GM19324 (cell line): ENCODE data around the gene DYNC1LI2.

Experiments used
- ATAC-seq: cut with Tn5 transposase; IDR thresholded peaks from one replicate; pipeline ENCODE4 v1.9.1; 2021; ENCODE audit warnings: mild to moderate bottlenecking, moderate library complexity; ENCODE audit not compliant: unreplicated experiment, low FRiP score

DYNC1LI2 gene

DNA sequence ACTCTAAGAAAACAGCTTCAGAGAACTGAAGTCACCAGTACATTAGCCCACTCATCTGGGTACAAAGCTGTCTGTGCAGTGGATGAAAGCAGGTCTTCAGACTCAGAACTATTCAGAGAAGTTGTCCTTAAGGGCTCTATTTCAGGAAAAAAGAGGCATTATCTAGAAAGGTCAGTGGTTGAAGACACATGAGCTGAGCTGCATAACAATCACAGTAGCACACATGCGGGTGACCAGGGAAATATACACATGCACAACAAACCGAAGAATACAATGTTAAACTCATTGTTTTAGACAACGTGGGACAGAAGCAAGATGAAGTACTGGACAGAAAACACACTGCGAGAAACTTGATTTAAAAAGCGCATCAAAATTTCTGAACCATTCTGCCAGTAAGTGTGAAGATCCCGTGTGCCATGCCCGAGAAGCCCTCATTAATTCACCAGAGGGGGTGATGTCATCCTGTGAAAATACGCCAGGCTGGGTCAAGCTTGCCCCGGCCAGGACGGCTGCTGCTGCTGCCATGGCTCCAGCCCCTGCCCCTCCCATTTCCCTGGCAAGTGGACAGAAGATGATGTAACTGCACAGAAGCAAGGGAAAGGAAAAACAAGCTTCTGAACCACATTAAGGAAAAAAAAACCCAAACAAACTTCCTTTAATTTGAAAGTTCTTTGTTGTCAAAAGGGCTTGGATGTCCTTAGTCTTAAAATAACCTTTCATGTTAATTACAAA, 10.1 kb downstream of the DYNC1LI2 start:
- ATAC-seq = no peak

DNA sequence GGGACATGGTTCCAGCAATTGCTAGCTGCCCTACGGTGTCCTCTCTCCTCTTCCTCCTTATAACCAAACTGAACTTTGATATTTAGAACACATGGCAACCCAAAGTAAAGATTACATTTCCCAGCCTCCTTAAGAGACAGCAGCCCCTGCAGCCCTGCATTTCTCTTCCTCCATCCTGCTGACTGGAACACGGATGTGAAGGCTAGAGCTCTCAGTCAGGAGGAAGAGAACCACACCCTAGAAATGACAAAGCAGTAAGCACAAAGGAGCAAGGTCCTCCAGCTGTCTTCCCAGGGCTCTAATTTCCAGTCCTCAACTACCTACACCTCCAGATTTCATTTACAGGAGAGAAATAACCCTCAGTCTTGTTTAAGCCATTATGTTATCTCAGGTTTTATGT, 10.9 kb downstream of the DYNC1LI2 start:
- ATAC-seq = no peak

DNA sequence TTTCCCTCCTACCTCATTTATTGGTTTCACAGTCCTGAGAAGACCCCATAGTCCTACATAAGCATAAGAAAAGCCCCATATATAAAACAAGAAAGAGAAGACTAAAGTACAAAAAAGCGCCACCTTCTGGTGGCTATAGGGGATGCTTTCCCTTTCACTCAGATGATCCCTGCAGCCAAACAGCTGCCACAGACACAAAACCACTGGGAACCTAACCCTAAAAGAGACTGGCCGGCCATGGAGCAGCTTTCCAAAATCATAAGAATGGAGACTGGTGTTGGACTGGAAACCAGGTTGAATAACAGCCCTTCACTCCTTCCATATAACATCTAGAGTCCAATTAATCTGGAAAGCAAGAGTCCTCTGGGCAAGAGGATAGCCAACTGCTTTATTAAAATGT, 11.4 kb downstream of the DYNC1LI2 start:
- ATAC-seq = no peak

DNA sequence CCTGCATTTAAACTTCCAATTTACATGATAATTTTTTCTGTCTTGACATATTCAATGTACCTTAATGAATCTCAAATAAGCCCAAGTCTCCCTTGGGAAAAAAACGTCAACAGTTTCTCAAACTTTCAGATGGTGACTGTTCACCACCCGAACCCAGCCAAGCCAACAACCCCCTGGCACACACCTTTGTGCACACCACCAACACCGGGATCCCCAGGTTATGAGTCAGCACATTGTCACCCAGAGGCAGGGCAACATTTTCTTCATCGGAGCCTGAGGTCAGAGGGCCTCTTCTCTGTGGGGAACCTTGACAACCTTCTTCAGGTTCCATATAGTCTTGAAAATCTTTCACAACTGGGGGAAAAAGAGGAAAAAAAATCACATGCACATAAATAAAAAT, 15.5 kb downstream of the DYNC1LI2 start:
- no peak for ATAC-seq

DNA sequence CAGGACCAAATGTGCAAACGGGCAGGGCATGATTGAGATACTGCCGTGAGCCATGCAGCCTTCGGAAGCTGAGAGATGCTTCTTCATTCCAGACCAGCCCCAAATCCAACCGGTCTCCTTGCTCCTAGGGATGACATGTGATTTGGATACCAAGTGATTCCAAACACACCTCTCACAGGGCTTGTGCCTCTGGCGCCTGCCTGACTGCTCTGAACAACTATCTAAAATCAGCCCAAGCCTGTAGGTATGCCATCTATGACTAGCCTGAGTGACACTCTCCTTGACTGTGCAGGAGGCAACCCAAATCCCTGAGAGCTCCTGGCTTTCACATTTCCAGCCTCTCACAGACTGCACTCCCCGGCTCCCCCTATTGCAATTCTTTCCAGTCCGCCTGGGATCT, 20.3 kb downstream of the DYNC1LI2 start:
- ATAC-seq = no peak

DNA sequence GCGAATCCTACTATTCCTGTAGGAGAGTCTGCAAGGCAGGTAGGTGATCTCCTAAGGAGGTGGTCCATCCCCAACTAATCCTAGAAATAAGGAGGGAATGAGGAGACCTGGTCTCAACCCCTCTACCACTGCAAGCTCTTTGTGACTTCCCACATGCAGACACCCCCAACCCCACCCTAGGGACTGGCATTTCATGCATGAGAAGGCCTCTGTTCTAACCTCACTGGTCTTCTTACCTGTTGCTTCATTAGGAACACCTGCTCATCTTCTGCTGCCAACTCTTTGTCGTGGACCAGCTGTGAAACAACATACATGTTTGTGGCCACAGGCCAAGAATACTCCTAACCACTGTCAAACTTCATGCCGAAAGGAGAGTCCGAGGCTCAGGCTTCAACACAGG, 22.6 kb downstream of the DYNC1LI2 start:
- no peak for ATAC-seq

DNA sequence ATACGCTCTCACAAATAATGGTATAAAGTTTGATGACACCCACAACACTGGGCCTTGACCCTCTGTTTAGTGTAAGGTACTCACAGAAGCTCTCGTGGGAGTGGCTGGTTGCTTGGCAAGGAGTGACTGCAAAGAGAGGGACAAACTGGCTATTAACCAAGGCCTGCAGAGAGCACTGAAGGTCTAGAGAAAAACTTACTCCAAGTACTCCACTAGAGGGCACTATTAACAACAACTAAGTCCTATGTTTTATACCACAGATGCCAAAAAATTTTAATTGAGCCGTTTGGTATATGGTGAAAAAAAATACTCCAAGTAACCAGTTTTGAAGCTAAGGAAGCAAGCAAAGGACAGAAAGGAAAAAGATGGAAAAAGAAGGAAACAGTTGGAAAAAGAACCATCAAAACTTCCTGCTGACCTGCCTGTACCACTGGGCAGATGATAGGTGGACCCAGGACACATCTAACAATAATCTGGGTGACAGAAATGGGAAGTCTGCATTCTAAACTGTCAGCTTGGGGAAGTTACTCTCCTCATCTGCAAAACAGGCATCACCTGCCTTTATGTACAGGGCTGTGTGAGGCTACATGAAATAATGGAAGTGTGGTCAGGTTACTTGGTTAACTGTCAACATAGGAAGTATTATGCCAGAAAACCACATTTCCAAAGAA, 23.2 kb downstream of the DYNC1LI2 start:
- ATAC-seq = no peak

DNA sequence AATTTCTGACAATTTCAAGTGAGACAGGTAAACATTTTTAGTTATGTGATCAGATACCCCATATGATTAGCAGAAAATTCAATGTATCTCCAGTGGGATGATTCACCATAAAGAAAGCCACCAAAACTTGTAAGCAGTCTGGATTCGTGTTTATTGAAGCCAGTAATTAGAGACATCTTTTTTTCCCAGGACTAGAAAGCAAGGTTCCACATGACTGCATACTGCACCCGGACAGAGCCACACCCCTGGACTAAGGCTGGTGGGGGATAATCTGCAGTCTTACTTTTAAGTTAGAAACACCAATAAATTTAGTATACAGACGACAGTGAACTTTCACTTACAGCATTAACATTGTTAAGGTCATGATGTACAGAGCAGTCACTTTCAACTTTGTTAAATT, 30.6 kb downstream of the DYNC1LI2 start:
- no peak for ATAC-seq

DNA sequence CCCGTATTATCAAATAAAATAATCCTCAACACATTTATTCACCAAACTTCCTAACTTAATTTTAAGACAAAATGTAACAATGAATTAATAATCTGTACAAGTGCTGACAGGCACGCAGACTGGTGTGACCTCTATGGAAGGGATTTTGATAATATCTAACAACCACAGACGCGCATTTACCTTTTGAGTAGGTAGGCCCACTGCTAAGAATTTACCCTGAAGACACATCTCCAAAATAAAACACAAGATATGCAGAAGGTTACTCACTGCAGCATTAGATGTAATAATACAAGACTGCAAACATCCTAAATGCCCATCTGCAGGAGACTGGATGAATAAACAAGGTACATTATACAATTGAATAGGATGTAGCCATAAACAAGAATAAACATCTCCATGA, 32.2 kb downstream of the DYNC1LI2 start:
- no peak for ATAC-seq

DNA sequence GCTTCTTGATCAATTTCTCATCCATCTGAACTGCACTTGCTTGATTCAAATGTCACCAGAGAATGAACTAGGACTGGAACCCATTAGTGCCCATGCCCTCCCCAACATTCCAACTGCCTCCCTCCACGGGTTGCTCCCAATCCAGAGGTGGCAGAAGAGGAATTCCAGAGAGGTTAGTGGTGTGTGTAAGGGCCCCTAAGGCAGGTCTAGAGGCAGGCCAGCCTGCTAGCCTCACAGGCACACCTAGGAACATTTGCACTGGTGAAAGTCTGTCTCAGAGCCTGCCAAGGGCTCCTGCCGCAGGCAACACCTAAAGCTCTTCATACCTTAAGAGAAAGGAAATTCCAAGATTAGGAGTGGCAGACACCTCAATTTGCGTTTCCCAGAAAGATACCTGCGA, 33.6 kb downstream of the DYNC1LI2 start:
- ATAC-seq = no peak

DNA sequence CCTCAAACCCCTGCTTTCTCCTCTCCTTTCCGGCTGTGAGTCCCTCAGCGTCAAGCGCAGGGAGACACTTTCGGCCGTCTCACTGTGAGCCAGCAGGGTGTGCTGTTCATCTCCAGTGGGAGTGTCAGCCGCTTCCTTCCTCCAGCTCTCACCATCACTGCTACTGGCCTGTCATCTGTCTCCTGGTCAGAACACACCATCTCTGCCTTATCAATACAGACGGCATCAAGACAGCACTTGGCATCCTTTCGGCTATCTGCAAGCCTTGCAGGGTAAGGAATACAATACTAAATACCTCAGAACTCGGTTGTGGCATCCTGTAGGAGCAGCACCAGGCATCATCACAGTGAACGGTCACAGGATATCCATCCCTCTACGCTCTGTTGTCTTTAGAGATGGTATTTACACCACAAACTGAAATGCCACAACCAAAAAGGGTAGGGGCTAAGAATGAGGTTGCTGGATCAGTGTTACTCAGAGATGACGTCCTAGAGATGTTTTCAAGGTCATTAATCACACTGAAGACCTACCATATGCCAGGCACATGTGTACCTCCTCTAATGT, 34.2 kb downstream of the DYNC1LI2 start:
- ATAC-seq = no peak

DNA sequence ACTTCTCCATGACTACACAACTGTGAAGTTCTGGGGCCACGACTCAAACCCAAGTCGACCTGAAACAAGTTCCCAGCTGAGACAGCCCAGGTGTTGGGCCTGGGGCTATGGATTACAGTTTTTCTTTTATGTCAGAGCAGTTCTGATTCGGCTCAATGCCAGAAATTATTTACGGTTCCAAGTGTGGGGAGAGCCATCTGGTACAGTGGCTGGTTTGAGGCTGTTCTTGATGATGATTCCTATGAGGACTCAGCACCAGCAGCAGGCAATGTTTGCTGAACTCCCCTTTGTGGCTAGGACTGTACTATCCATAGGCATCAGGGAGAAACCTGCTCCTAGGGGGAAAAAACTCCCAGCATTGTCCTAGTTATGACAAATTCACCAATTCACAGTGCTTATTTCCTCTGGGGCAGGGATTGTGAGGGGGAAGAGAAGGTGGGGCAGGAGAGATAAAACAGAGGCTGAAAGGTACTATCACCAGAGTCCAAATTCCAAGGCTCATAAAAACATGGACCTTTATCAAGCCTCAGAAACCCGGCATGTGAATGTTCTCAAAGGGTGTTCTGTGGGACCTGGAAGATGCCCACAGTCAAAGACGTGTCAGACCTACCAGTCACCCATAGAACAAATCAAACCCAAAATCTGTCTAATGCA, 36.6 kb downstream of the DYNC1LI2 start:
- ATAC-seq = no peak

DNA sequence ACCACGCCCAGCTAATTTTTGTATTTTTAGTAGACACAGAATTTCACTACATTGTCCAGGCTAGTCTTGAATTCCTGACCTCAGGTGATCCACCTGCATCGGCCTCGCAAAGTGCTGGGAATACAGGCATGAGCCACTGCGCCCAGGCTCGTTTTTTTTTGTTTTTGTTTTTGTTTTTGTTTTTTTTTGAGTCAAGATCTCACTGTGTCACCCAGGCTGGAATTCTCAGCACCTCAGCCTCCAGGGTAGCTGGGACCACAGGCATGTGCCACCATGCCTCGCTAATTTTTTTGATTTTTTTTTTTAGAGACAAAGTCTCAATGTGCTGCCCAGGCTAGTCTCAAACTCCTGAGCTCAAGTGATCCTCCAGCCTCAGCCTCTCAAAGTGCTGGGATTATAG, 37.3 kb downstream of the DYNC1LI2 start:
- ATAC-seq = no peak

DNA sequence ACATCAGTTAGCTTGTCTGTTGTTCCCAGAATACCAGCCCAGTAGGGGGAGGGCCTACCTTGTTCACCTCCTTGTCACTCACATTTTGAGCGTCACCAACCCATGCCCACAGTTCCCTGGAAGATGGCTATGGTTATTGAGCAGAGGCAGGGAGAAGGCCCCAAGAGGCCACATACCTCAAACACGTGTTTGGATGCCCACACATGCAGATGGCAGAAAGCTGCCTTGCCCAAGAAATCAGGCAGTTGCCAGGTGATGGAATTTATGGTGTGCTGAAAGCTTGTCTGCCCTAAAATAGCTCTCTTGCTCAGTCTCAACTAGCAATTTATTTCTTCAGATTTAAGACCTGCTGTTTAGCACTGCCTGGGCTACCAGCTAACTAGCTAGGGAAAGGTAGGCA, 38.3 kb downstream of the DYNC1LI2 start:
- ATAC-seq = no peak

DNA sequence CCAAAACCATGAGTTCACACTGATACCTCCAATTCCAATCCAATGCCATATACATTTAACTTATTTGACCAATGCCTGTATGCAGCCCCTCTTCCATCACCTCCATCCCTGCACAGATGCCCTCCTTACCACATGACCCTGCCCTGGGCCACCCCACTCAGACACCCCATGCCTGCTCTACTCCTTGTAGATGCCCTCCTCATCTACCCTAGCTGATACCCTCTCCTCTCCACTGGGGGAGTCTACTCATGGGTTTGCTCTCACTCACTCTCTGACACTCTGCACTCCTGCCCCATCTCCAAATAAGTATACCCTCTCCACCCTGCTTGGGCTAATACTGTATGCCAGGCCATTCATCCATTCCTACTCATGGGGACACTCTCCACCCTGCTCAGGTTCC, 38.9 kb downstream of the DYNC1LI2 start:
- ATAC-seq = no peak

DNA sequence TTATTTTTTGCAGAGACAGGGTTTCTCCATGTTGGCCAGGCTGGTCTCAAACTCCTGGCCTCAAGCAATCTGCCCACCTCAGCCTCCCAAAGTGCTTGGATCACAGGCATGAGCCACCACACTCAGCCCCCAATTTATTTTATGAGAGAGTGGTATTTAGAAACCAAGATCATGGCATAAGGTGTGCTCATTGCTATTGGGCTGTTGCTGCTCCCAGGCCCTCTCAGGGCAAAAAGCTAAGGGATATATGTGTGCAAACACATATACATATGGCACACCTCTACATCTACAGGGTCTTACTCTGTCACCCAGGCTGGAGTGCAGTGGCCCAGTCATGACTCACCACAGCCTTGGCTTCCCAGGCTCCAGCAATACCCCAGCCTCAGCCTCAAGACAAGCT, 39.8 kb downstream of the DYNC1LI2 start:
- ATAC-seq = no peak

DNA sequence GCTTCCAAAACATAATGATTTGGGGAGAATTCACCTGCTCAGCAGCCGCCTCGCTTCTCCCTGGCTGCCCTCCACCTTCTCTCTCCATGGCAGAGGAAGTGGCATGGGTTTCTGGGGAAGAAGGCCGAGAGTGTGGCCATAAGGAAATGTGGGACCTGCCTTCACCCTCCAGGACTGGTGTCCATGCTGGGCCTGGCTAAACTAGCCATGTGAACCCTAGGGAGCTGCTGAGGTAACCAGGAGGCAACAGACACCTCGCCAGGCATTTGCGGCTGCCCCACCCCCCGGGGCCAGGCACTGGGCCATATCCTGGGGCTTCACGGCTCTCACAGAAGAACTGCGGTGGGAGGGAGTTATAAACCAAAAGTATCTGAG, 44.9 kb downstream of the DYNC1LI2 start:
- no peak for ATAC-seq

DNA sequence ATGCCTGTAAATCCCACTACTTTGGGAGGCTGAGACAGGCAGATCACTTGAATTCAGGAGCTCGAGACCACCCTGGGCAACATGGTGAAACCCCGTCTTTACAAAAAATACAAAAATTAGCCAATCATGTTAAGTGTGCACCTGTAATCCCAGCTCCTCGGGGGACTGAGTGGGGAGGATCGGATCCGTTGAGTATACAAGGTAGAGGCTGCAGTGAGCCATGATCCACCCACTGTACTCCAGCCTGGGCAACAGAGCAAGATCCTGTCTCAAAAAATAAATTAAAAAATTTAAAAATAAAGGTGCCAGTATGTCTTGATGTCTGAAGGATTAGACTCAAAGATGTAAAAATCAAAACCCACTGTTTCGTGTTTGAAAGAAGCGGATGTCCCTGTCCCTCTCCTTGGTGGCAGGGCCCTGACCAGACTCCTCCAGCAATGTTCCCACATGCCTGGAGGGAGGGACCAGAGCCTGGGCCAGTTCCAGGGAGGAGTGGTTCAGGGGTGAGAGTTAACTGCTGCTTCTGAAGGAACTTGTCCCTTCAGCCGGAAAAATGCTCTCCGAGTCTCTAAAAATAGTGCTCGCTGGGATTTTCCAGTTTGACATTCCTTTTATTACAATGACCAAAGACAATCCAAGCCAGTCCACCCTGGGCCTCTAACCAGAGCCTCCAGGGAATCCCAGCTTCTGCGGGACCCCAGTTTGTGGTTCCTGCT, 45.5 kb downstream of the DYNC1LI2 start:
- ATAC-seq = no peak

DNA sequence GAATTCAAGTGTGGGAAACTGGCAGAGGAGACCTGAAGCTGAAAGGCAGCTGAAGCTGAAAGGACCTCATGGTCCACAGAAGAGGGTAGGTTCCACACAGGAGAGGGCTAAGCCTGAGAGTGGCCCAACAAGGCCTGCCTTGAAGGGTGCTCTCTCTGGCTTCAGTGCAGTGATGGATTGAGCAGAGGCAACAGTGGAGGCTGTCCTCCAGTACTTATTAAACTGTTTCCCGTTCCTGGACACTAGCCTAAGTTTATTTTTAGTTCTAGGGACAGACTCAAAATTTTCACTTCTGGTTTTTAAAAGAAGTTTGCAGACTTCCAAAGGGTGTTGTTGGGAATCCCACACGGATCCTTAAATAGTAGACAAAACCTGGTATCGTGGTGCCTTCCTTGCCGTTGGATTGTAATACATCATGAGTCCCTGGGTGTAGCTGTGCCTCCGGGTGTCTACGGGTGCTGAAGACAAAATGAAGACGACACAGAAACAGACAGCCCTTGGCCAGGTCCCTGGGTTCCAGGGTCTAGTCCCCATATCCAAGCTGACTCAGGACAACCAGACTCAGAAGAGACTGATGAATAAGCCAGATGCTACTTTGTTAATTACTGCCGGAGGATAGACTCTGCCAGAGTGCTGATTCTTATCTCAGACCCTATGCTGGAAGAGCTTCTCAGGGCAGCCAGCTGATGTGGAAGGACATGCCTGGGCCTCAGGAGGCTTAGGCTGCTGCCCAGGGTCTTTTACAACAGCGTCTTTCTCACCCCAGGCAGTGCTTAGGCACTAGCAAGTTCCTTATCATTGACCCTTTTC, 47.8 kb downstream of the DYNC1LI2 start:
- no peak for ATAC-seq

DNA sequence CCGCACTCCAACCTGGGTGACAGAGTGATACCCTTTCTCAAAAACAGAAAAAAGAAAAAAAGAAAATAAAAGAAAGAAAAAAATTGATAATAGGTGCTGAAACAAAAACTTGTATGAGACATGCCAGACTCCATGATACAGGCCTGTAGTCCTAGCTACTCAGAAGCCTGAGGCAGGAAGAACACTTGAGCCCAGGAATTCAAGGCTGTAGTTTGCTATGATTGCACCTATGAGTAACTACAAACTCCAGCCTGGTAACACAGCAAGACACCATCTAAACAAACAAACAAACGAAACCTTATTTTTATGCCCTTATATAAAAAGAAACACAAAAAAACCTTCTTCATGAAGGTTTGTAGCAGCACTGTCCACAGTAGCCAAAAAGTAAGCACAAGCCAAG, 49.9 kb downstream of the DYNC1LI2 start:
- no peak for ATAC-seq
